Mesangial cell (primary cell): ENCODE measurements around the gene NUDT17. TPM values are rescaled to one million over a fixed set of nuclear protein-coding genes. Genes with fewer than 3 reads are reported as not detected.

Experiments used
- total RNA-seq: library from RNA; depleted of rRNA; stranded (reverse); fragments of >200 nt; gene quantifications from 2 replicates; pipeline ENCODE4 v1.2.3, GENCODE V29; 2015

The NUDT17 gene, protein sequence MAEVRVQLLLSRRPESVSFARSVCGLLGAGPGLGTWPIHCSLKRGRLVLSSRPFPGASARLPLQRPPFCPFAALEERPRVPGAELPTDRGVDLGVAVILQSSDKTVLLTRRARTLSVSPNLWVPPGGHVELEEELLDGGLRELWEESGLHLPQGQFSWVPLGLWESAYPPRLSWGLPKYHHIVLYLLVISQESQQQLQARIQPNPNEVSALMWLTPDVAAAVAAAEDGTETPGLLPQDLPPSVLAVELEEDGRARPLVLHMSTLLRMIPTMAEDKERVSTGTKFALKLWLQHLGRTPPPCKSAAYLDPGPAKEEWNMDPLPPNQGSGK
- 2.8 and 4.1 TPM in 2 replicates for total RNA-seq

DNA sequence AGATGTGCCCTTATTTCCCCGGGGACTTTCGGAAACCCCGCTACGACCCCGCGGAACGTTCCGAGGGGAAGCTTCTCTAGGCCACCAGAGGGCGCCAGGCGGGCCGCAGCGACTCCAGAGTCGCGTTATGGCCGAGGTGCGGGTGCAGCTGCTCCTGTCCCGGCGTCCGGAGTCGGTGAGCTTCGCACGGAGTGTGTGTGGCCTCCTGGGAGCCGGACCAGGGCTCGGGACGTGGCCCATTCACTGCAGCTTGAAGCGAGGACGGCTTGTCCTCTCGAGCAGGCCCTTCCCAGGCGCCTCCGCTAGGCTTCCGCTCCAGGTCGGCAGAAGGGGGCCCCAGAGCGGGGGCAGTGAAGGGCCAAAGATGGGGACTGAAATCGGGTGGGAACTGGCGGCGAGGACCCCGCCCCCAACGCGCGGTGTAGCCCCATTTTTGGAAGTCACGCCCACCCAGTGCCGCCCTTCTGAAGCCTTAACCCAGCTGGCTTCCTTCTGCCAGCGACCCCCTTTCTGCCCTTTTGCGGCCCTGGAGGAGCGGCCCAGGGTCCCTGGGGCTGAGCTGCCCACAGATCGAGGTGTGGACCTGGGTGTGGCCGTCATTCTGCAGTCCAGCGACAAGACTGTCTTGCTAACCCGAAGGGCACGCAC, at the start of gene NUDT17:
Gene NUDT17, plus strand, starts transcription at position 117 of the 648 bp plus-strand sequence. Its CDS starts 11 bp downstream, at position 128.

DNA sequence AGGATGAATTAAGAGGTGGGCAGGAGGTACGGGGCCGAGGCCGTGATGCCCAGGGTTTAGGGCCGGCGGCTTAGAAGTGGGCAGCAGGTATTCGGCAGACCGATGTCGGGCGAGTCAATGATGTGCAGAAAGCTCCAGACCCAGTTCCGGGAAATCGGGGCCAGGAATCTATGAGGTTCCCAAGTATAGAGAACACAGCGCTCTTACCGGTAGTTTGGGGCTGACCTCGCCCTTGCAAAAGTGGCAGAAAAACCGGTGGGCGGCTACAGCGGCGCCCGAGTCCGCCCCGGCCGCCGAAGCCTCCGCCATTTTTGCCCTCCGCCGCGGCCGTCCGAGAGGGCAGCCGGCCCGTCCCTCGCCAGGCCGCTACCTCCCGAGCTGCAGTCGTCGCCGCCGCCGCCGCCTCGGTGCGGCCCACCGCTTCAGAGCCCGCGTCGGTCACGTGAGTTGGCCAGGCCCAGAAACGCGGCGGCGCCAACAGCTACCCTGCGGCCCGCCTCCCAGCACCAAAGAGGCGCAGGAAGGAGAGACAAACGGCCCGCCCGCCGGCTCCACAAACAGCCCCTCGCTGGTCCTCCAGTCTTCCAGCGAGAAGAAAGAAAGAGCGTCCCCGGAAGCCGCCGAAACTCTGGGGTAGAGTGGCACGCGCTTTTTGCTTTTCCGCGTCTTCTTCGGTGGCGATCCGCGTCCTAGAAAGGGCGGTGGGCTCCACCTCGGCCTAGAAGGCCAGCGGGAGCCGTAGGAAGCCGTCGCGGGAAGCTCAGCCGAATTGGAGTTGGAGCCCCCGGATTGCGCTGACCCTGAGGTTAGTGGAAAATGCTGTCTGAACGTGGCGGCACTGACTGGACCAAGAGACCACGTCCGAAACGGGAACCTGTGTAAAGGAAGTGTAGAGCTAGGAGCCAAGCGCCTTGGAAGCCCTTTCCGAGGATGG, 21.6 kb upstream of the NUDT17 start, which contains the start of the genes POLR3C and RNF115:
Gene POLR3C, plus strand, starts transcription at position 636 of the 934 bp plus-strand sequence. CDS start 1,577 bp downstream, outside the sequence.
Gene RNF115, minus strand, starts transcription at position 531 of the 934 bp plus-strand sequence. Its CDS starts 222 bp downstream, at position 309.

DNA sequence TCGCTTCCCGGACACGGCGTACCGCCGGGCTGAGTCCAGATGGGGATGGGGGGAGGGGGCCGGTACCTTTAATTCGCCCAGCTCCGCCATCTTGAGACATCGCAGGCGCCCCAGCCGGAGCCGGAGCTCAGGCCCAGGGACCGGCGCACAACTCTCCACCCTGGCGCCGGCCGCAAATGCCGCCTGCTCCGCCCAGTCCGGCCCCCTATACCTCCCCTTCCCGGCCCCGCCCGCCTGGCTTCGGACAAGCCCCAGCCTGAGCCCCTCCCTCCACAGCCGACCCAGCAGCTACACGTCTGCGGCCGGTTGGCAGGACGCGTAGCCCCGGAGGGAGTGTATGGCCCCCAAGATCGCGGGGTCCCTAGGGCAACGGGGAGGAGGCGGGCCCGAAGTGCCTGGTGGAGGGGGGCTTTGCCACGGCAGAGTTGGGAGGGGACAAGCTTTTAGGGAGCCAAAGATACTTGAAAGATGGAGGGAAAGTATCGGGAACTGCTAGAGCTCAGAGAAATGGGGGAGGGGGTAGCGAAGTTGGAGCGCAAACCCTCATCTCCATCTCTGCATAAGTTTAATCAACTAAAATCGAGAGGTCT, 13.6 kb downstream of the NUDT17 start, which contains the start of gene PIAS3:
Gene PIAS3, minus strand, starts transcription at position 181 of the 590 bp plus-strand sequence. Its CDS starts 91 bp downstream, at position 90.

DNA sequence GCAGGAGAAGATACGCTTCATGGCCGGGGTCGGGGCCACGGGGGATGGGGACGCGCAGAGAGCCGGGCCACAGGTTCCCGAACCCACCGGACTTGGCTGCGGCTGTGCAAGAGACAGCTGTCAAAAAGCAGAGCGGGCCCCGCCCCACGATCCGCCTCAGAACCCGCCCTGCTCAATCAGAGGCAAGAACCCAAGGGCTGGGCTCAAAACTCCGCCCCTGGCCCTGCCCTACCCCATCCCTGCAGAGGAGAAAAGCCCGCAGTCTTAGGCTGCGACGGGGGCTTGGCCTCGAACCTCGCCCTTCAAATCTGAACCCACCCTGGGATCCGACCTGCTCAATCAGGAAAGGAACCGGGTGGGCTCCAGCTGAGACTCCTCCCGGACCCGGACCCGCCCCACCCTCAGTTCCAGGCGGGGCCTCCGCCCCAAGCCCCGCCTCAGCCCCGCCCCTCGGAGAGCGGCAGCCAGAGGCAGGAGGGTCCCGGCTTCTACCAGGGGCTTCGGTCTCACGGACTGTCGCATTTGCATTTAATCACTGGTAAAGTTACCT, 40.4 kb downstream of the NUDT17 start, which contains the start of gene ANKRD35:
Gene ANKRD35, minus strand, starts transcription at position 129 of the 550 bp plus-strand sequence. Its CDS starts 108 bp downstream, at position 21.

Other genes starting within 250 kb of the NUDT17 start
- gene GPR89A, start 237.6 kb upstream of the NUDT17 start, total RNA-seq = 15.7 and 16.1 TPM in 2 replicates
- gene PDZK1, start 138.3 kb upstream of the NUDT17 start, total RNA-seq = 0.49 and 11.3 TPM in 2 replicates
- gene CD160, start 126.1 kb upstream of the NUDT17 start, total RNA-seq = not detected in 2 replicates
- gene RNF115, start 21.5 kb upstream of the NUDT17 start, total RNA-seq = 7.7 and 9.4 TPM in 2 replicates
- gene POLR3C, start 21.4 kb upstream of the NUDT17 start, total RNA-seq = 29.5 and 30.5 TPM in 2 replicates
- 29.7 and 31.9 TPM in 2 replicates for gene PIAS3, start 13.5 kb downstream of the NUDT17 start, total RNA-seq
- 0.13 and 0.49 TPM in 2 replicates for gene ANKRD35, start 40.2 kb downstream of the NUDT17 start, total RNA-seq
- 3.1 and 8.4 TPM in 2 replicates for gene ITGA10, start 64.4 kb downstream of the NUDT17 start, total RNA-seq
- 20.7 and 30.2 TPM in 2 replicates for gene PEX11B, start 73.1 kb downstream of the NUDT17 start, total RNA-seq
- 54.4 and 130 TPM in 2 replicates for gene RBM8A, start 81.9 kb downstream of the NUDT17 start, total RNA-seq
- gene LIX1L, start 112.4 kb downstream of the NUDT17 start, total RNA-seq = 30.0 and 32.6 TPM in 2 replicates
- 1.0 and 1.1 TPM in 2 replicates for gene ANKRD34A, start 118.9 kb downstream of the NUDT17 start, total RNA-seq
- 6.5 and 12.9 TPM in 2 replicates for gene POLR3GL, start 119.1 kb downstream of the NUDT17 start, total RNA-seq
- gene TXNIP, start 150.9 kb downstream of the NUDT17 start, total RNA-seq = 18.7 and 484 TPM in 2 replicates
- not detected in 2 replicates for gene HJV, start 176.1 kb downstream of the NUDT17 start, total RNA-seq